ENCODE data around the gene BIN2. TPM values are rescaled to one million over a fixed set of nuclear protein-coding genes. Genes with fewer than 3 reads are reported as not detected.
A peak's percentile ranks its signal among the peaks of the same experiment; 100 is the strongest.

Gene BIN2
- total RNA-seq, 3 donors from 2014 or later = 2.3 to 7.6 (median 6.2) TPM

DNA sequence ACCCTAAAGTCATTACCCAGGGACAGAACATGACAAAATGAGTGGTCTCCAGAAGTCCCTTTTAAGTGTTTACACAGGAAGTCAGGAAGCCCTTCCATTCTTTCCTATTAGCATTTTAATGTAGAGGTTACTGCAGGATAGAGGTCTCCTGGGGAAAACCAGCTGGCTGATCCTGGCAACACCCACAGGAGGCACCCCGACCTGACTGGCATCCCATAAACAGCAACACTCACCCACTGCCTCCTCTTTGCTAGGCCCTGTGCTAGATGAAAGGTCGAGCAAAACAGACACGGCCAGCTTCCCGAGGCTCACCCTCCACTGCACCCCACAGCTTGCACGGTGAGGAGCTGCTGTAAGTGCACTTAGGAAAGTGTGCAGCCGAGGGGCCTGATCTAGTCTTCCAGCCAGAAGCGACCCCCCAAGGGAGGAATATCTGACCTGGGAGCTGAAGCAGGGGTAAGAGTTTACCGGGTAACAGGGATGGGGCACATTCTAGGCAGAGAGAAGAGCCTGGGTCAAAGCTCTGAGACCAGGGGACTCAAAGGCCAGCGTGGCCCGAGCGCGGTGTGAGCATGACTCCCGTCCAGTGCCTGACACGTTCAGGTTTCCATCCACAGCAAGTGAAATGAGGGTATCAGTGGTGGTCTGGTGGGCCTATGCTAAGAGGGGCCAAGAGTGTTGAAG is 76.3 kb downstream of the BIN2 start:
- Histone ChIP-seq H3K4me1 (no peaks in the 10 kb centered on the region), H3K9me3 (no peaks in the 10 kb centered on the region), H3K36me3 (no peaks in the 10 kb centered on the region), H3K27me3 (no peaks in the 10 kb centered on the region), H3K27ac (no peak overlapping the region), H3K4me3 (no peak overlapping the region)
- DNase-seq (ENCODE audit: low spot score in 2 of 2) = no peak
- intact Hi-C loops (cut with DNase I; ENCODE audit: low total_unique reads) = no loop called here
- TF ChIP-seq CTCF (IDR thresholded peaks at IDR 0.05) (no peak), POLR2AphosphoS5 (IDR thresholded peaks at IDR 0.05) (no peak), POLR2A (IDR thresholded peaks at IDR 0.05) (no peak)

DNA sequence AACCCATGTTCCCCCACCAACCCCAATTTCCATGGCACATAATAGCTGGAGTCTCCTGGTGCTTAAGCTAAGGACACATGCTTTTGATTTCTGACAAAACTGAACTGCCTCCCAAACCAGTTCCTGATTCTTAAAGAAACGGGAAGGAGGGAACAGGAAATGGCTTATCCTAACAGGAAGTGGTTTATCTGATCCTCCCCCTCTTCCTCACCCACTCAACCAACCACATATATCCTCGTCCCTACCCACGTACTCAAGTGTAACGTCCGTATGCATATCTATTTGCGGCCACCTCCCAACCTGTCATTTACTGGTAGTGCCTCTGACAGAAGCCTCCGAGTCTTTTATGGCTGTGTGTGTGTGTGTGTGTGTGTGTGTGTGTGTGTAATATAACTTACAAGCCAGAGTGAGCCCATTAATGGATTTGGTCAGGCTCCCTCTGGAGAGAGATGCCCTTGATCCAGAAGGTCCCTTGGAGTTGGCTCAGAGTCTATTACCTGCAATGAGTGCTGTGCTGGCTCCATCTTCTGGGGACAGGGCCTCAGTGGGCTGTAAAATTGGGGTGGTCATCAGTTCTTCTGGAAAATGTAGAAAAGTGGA is 77.6 kb downstream of the BIN2 start:
- H3K27ac ChIP-seq = peak overlapping the region; percentile 29 to 53
- intact Hi-C loops (cut with DNase I; ENCODE audit: low total_unique reads) = no loop called here
- H3K4me3 ChIP-seq = no peak overlapping the region
- DNase-seq (ENCODE audit: low spot score in 2 of 2) = no peak
- peaks cover 1% of the 10 kb centered on the region for H3K36me3 ChIP-seq
- H3K4me1 ChIP-seq = peaks cover 0 to 2% of the 10 kb centered on the region in 2 donors
- no peaks in the 10 kb centered on the region for H3K27me3 ChIP-seq
- no peak for TF ChIP-seq POLR2AphosphoS5 (IDR thresholded peaks at IDR 0.05)
- TF ChIP-seq POLR2A (IDR thresholded peaks at IDR 0.05) = no peak
- TF ChIP-seq CTCF (IDR thresholded peaks at IDR 0.05) = no peak
- no peaks in the 10 kb centered on the region for H3K9me3 ChIP-seq

DNA sequence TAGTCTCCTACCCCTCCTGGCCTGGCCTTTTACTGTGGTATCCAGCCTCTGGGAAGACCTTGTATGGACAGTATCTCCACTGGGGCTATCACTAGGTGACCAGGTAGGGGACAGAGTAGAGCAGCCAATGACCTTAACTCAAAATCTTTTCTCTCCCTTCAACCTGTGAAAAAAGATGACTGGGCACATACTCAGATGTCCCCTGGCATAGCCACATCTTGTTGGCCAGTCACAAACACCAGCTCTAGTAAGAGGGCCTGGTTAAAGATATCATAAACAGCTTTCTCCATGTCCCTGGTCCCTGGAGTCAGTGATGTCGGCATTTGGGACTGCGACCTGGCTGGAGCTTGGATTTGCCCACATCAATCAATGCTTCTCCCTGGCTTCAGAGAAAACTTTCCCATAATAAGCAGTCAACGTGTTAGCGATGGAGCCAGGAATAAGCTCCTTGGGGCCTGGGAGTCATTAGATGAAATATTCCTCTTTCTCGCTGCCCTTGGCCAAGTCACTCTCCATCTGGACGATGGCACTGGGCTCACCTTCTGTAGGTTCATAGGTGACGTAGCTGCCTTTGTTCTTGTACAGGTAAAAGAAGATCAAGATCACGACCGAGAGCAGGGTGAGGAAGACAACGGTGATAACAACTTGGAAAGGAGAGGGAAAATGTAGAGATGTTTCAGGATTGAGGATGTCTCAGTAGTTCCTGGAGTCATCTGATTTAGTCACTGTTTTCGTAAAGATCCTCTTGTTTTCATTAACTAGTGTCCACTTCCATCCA is 78.3 kb downstream of the BIN2 start:
- DNase-seq (ENCODE audit: low spot score in 2 of 2) = no peak
- Histone ChIP-seq H3K9me3 (no peaks in the 10 kb centered on the region), H3K4me1 (peaks cover 0 to 7% of the 10 kb centered on the region in 2 donors), H3K4me3 (no peak overlapping the region), H3K36me3 (peaks cover 5% of the 10 kb centered on the region), H3K27ac (peak overlapping the region; percentile 29 to 53), H3K27me3 (no peaks in the 10 kb centered on the region)
- intact Hi-C loops (cut with DNase I; ENCODE audit: low total_unique reads) = no loop called here
- TF ChIP-seq POLR2A (IDR thresholded peaks at IDR 0.05) = no peak
- no peak for TF ChIP-seq POLR2AphosphoS5 (IDR thresholded peaks at IDR 0.05)
- TF ChIP-seq CTCF (IDR thresholded peaks at IDR 0.05) = no peak

DNA sequence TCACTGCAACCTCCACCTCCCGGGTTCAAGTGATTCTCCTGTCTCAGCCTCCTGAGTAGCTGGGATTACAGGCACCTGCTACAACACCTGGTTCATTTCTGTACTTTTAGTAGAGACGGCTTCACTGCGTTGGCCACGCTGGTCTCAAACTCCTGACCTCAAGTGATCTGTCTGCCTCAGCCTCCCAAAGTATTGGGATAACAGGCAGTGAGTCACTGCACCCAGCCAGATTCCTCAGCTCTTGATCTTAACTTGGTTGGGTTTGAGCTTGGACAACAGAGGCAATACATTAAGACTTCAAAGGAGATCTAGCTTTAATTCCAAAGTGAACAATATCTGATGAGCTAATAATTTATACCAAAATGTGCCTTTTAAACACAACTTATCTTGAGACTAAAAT is 79.7 kb downstream of the BIN2 start:
- peaks cover 0 to 15% of the 10 kb centered on the region in 2 donors for H3K4me1 ChIP-seq

More for the DNA sequence above, 79.7 kb downstream of the BIN2 start:
- no peak overlapping the region for H3K4me3 ChIP-seq
- no peaks in the 10 kb centered on the region for H3K9me3 ChIP-seq
- H3K27ac ChIP-seq = no peak overlapping the region
- TF ChIP-seq POLR2A (IDR thresholded peaks at IDR 0.05) (no peak), CTCF (IDR thresholded peaks at IDR 0.05) (no peak), POLR2AphosphoS5 (IDR thresholded peaks at IDR 0.05) (no peak)
- DNase-seq (ENCODE audit: low spot score in 2 of 2) = no peak
- intact Hi-C loops (cut with DNase I; ENCODE audit: low total_unique reads) = no loop called here
- no peaks in the 10 kb centered on the region for H3K27me3 ChIP-seq
- peaks cover 5% of the 10 kb centered on the region for H3K36me3 ChIP-seq
